IPS DF 19.7 (cell line): ENCODE measurements around the gene CCNE1.

Experiments used
- DNase-seq: peaks from one replicate; pipeline ENCODE4 v3.0.0-alpha.2; 2013; ENCODE audit warnings: low read depth, low spot score

CCNE1 gene

GRCh38 chr19:29844891-29845573, 33.2 kb downstream of the CCNE1 start:
- DNase-seq, result no peak

- no peak for DNase-seq
Measured at GRCh38 chr19:29845574-29846176, 33.9 kb downstream of the CCNE1 start.

- no peak for DNase-seq
Measured at GRCh38 chr19:29849208-29849607, 37.4 kb downstream of the CCNE1 start.

GRCh38 chr19:29850482-29850881, 38.7 kb downstream of the CCNE1 start:
- DNase-seq, result no peak

- no peak for DNase-seq
Measured at GRCh38 chr19:29851769-29852521, 40.2 kb downstream of the CCNE1 start.

GRCh38 chr19:29854033-29854432, 42.2 kb downstream of the CCNE1 start:
- DNase-seq, result no peak

- no peak for DNase-seq
Measured at GRCh38 chr19:29855087-29855486, 43.3 kb downstream of the CCNE1 start.

- DNase-seq, result no peak
Measured at GRCh38 chr19:29855741-29856500, 44.1 kb downstream of the CCNE1 start.

- no peak for DNase-seq
Measured at GRCh38 chr19:29858000-29858596, 46.3 kb downstream of the CCNE1 start.

GRCh38 chr19:29858621-29859020, 46.8 kb downstream of the CCNE1 start:
- no peak for DNase-seq

- DNase-seq, result no peak
Measured at GRCh38 chr19:29860492-29860891, 48.7 kb downstream of the CCNE1 start.

GRCh38 chr19:29861574-29861973, 49.8 kb downstream of the CCNE1 start:
- DNase-seq, result no peak

GRCh38 chr19:29866011-29866410, 54.2 kb downstream of the CCNE1 start:
- DNase-seq, result no peak

GRCh38 chr19:29867984-29868383, 56.2 kb downstream of the CCNE1 start:
- no peak for DNase-seq

- no peak for DNase-seq
Measured at GRCh38 chr19:29871143-29871542, 59.4 kb downstream of the CCNE1 start.

GRCh38 chr19:29872224-29872731, 60.5 kb downstream of the CCNE1 start:
- DNase-seq, result no peak

- DNase-seq, result no peak
Measured at GRCh38 chr19:29873024-29873800, 61.4 kb downstream of the CCNE1 start.
